ENCODE data around the gene KIAA0753. TPM values are rescaled to one million over a fixed set of nuclear protein-coding genes. Genes with fewer than 3 reads are reported as not detected.
A peak's percentile ranks its signal among the peaks of the same experiment; 100 is the strongest.

Gene KIAA0753
- total and polyA plus RNA-seq, 7 donors = 3.6 to 18.3 (median 14.1) TPM

GRCh38 chr17:6639014-6639585 is 1.4 kb downstream of the KIAA0753 start:
- H3K4me1 ChIP-seq = peaks cover 0 to 39% (median 32%) of the 10 kb centered on the region in 4 donors
- TF ChIP-seq POLR2AphosphoS5 (IDR thresholded peaks at IDR 0.05) (no peak), EP300 (IDR thresholded peaks at IDR 0.05) (no peak), POLR2A (IDR thresholded peaks at IDR 0.05) (no peak)
- no peak for DNase-seq

DNA sequence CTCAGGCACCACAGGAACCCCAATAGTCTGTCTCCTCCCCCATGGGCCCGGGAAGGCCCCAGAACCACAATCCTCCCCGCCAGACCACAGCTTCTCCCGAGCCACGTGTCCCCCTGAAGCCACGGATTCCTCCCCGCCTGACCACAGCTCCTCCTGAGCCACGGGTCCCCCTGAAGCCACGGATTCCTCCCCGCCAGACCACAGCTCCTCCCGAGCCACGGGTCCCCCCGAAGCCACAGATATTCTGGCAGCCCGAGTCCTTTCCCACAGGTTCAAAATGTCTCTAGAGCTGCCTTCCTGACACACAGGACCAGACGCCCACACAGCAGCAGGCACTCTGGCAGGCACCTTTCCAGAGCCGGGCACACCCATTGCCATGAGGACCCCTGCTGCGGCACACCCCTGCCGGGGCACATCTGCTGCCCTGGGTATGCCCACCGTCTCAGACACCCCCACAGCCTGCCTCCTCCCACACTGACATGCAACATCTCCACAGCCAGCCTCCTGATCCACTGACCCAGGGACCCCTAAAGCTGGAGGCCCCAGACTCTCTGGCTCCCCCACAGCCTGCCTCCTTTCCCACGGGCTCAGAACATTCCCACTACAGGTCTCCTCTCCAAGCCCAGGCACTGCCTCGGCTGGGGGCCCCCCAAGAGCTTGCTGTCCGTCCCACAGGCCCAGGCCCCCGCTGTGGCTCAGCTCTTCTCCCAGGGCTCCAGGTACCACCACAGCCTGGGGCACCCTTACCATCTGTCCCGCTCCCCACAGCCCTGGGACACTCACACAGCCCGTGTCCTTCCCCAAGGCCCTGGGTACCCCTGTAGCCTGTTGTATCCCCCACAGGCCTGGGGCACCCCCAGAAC is 2.2 kb downstream of the KIAA0753 start:
- WGBS, 2 donors = 70 to 81% methylated on average over 24 of the region's 24 CpGs
- DNase-seq = no peak
- Histone ChIP-seq H3K9me3 (no peaks in the 10 kb centered on the region), H3K36me3 (peaks cover 0 to 29% (median 10%) of the 10 kb centered on the region in 4 donors), H3K27ac (no peak overlapping the region), H3K4me1 (peaks cover 0 to 39% (median 32%) of the 10 kb centered on the region in 4 donors), H3K27me3 (no peaks in the 10 kb centered on the region), H3K4me3 (no peak overlapping the region)
- intact Hi-C loops (cut with DNase I) = no loop called here
- TF ChIP-seq, protein P1, sequence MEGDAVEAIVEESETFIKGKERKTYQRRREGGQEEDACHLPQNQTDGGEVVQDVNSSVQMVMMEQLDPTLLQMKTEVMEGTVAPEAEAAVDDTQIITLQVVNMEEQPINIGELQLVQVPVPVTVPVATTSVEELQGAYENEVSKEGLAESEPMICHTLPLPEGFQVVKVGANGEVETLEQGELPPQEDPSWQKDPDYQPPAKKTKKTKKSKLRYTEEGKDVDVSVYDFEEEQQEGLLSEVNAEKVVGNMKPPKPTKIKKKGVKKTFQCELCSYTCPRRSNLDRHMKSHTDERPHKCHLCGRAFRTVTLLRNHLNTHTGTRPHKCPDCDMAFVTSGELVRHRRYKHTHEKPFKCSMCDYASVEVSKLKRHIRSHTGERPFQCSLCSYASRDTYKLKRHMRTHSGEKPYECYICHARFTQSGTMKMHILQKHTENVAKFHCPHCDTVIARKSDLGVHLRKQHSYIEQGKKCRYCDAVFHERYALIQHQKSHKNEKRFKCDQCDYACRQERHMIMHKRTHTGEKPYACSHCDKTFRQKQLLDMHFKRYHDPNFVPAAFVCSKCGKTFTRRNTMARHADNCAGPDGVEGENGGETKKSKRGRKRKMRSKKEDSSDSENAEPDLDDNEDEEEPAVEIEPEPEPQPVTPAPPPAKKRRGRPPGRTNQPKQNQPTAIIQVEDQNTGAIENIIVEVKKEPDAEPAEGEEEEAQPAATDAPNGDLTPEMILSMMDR (IDR thresholded peaks at IDR 0.05) = no peak
- no peak for TF ChIP-seq POLR2AphosphoS5 (IDR thresholded peaks at IDR 0.05)

More at GRCh38 chr17:6639014-6639585, 1.4 kb downstream of the KIAA0753 start:
- Histone ChIP-seq H3K36me3 (peaks cover 0 to 26% (median 6%) of the 10 kb centered on the region in 4 donors), H3K9me3 (no peaks in the 10 kb centered on the region), H3K4me3 (peak overlapping the region; percentile 71 to 84 (median 80)), H3K27me3 (no peaks in the 10 kb centered on the region), H3K27ac (peak overlapping the region in 2 of 4 donors; percentile 80 to 86)
- WGBS, 2 donors = 25 to 48% methylated on average over 15 of the region's 15 CpGs
- intact Hi-C loops (cut with DNase I) = no loop called here

GRCh38 chr17:6637458-6637840 is 3.1 kb downstream of the KIAA0753 start:
- Histone ChIP-seq H3K36me3 (peaks cover 0 to 29% (median 14%) of the 10 kb centered on the region in 4 donors), H3K4me3 (no peak overlapping the region), H3K27me3 (no peaks in the 10 kb centered on the region), H3K27ac (no peak overlapping the region), H3K4me1 (peaks cover 0 to 39% (median 32%) of the 10 kb centered on the region in 4 donors), H3K9me3 (no peaks in the 10 kb centered on the region)
- intact Hi-C loops (cut with DNase I) = no loop called here
- TF ChIP-seq POLR2AphosphoS5 (IDR thresholded peaks at IDR 0.05) (no peak), POLR2A (IDR thresholded peaks at IDR 0.05) (no peak), EP300 (IDR thresholded peaks at IDR 0.05) (no peak)
- TF ChIP-seq, protein P1 (IDR thresholded peaks at IDR 0.05) = no peak
- WGBS, 2 donors = 94 to 96% methylated on average over 6 of the region's 6 CpGs
- no peak for DNase-seq

DNA sequence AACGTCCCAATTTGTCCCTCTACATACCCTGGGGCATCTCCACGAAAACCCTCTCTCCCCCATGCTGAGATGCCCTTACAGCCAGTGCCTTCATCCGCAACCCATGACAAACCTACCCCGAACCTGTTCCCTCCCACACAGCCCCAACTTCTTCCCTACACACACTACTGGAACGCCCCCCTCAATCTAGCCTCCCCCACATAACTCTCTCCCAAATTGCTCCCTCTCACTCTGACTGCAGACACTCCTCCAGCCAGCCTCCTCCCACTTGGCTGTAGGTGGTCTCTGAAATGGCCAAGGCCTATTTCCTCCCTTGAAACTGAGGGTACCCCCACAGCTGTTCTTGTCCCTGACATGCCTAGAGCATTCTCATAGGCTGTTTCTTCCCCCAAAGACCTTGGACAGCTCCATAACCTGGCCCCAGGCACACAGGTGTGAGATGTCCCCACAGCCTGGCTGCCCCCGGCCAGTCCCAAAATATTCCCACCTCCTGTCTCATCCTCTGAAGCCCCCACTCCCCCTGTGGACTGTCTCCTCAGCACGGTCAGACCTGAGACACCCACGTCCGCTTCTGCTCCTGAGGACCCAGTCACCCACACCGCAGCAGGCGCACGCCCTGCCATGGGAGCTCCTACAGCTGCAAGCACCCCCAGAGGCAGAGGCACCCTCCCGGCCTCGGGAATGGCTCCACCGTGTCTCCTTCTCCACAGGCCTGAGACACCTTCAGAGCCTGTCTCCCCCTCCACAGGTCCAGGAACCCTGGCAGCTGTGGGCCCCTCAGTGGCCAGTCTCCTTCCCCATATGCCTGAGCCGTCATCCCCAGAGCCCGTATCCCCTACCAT is 3.7 kb downstream of the KIAA0753 start:
- no peak overlapping the region for H3K4me3 ChIP-seq
- no peak for DNase-seq
- intact Hi-C loops (cut with DNase I) = no loop called here
- H3K27me3 ChIP-seq = no peaks in the 10 kb centered on the region
- no peaks in the 10 kb centered on the region for H3K9me3 ChIP-seq
- no peak overlapping the region for H3K27ac ChIP-seq
- peaks cover 0 to 31% (median 17%) of the 10 kb centered on the region in 4 donors for H3K36me3 ChIP-seq
- peaks cover 0 to 36% (median 28%) of the 10 kb centered on the region in 4 donors for H3K4me1 ChIP-seq
- TF ChIP-seq EP300 (IDR thresholded peaks at IDR 0.05) (no peak), POLR2AphosphoS5 (IDR thresholded peaks at IDR 0.05) (no peak), POLR2A (IDR thresholded peaks at IDR 0.05) (no peak)
- TF ChIP-seq, protein P1 (IDR thresholded peaks at IDR 0.05) = no peak
- 94% methylated on average over 17 of the region's 17 CpGs for WGBS, 2 donors

All from sigmoid colon (tissue), 7 donors.